Upper lobe of left lung (tissue), 6 donors: ENCODE data around the gene DPF1. TPM values are rescaled to one million over a fixed set of nuclear protein-coding genes. Genes with fewer than 3 reads are reported as not detected.

ENCODE experiments used
- ATAC-seq, 2 donors: fragments of 200-7000 bp; cut with Tn5 transposase; one replicate each; pipeline ENCODE4 v1.9.1; 2022; ENCODE audit warnings: mild to moderate bottlenecking in 2 of 2, moderate library complexity in 2 of 2; ENCODE audit not compliant: low FRiP score in 2 of 2
- DNase-seq, 2 donors: peaks; one replicate each; pipeline ENCODE4 v3.0.0-alpha.2; 2019 to 2020
- H3K27ac ChIP-seq, 4 donors: fragments of 200-600 bp; sonication (generic); one replicate each; pipeline ENCODE4 v1.5.1; 2016 to 2019
- H3K27me3 ChIP-seq, 4 donors: fragments of 200-600 bp; sonication (generic); one replicate each; pipeline ENCODE4 v1.5.1; 2017 to 2019
- H3K36me3 ChIP-seq, 4 donors: fragments of 200-600 bp; sonication (generic); one replicate each; pipeline ENCODE4 v1.5.1; 2016 to 2019
- H3K4me1 ChIP-seq, 4 donors: fragments of 200-600 bp; sonication (generic); one replicate each; pipeline ENCODE4 v1.5.1; 2018 to 2019
- H3K4me3 ChIP-seq, 4 donors: fragments of 200-600 bp; sonication (generic); one replicate each; pipeline ENCODE4 v1.5.1; 2017 to 2019; ENCODE audit warnings: mild to moderate bottlenecking in 2 of 4, moderate library complexity in 1 of 4
- H3K9me3 ChIP-seq, 4 donors: fragments of 200-600 bp; sonication (generic); one replicate each; pipeline ENCODE4 v1.5.1; 2018 to 2019
- CTCF ChIP-seq, 6 experiments: fragments of 450-650 bp in 4 of 6; fragments of 200-600 bp in 2 of 6; sonication (generic) in 2 of 6; IDR thresholded peaks; one replicate each; pipeline ENCODE4 v1.5.1; 2016 to 2019; ENCODE audit warnings: antibody characterized with exemption in 6 of 6
- EP300 ChIP-seq, 4 donors: sonication (generic); formaldehyde crosslinking; IDR thresholded peaks; one replicate each; pipeline ENCODE4 v1.5.1; 2017; ENCODE audit warnings: antibody characterized with exemption in 4 of 4, control low read depth in 2 of 4
- POLR2A ChIP-seq, 4 donors: fragments of 450-650 bp; IDR thresholded peaks; one replicate each; pipeline ENCODE4 v1.5.1; 2016 to 2017; ENCODE audit warnings: antibody characterized with exemption in 4 of 4, mild to moderate bottlenecking in 2 of 4
- POLR2AphosphoS5 ChIP-seq, 2 donors: sonication (generic); formaldehyde crosslinking; IDR thresholded peaks; one replicate each; pipeline ENCODE4 v1.5.1; 2017; ENCODE audit warnings: antibody characterized with exemption in 2 of 2
- WGBS, 2 donors: methylation state at CpG; one replicate each; pipeline ENCODE4 v1.1.5; 2017 to 2018; 5-methylcytosine and 5-hydroxymethylcytosine counted together
- total RNA-seq, 6 donors: library from RNA; depleted of rRNA in 4 of 6; stranded (reverse); fragments of >200 nt in 4 of 6; gene quantifications; one replicate each; pipeline versions ENCODE4 v1.1.0 to v1.2.1, GENCODE V29; 2016 to 2021
- donor health status: DM: no; HTN: no; CAD: no; lungs with moderate emphysema.
- donor health status: DM: no; HTN: yes; CAD: no; lungs with severe emphysema.

Gene DPF1
- total RNA-seq, 6 donors from 2014 or later = 0.40 to 0.46 TPM; not detected in 4

GRCh38 chr19:38267761-38268483, 43.9 kb upstream of the DPF1 start:
- Histone ChIP-seq H3K4me1 (peaks cover 16 to 59% (median 32%) of the 10 kb centered on the region in 4 donors), H3K4me3 (peak overlapping the region in 1 of 4 donors; percentile 76)

DNA sequence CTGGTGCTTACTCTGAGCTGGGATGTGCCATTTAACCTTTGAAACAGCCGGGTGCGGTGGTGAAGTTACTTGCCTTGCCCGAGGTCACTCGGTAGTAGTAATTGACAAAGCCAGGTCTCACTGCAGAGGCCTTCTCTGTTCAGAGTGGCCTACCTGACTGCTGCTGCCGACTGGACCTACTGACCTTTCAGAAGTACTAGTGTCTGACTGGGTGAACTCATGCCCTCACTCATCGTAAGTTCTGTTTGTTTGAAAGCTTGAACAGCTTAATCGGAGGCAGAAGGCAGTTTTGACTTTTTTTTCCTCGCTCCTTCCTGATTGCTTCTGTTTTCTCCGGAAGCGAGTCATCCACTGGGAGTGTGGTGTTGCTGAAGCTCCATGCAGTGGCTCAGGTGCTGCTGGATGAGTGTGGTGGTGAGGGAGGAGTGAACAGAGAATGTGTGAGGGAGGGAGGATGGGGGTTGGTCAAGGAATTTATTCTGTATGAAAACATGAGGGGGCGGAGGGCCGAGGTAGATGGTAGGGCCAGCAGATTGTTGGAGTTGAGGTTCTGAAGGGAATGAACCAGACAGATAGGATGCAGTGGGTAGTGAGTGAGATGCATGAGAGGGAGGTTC, 43.1 kb upstream of the DPF1 start:
- H3K4me1 ChIP-seq = peaks cover 16 to 59% (median 32%) of the 10 kb centered on the region in 4 donors
- ATAC-seq = no peak
- peak in 1 of 2 donors; percentile 38 for TF ChIP-seq POLR2AphosphoS5 (IDR thresholded peaks at IDR 0.05)
- TF ChIP-seq CTCF (IDR thresholded peaks at IDR 0.05) = no peak
- DNase-seq = no peak
- peak overlapping the region; percentile 72 to 97 (median 93) for H3K27ac ChIP-seq
- 46 to 65% methylated on average over 11 to 12 of the region's 12 CpGs for WGBS, 2 donors
- peak overlapping the region in 3 of 4 donors; percentile 3 to 78 (median 76) for H3K4me3 ChIP-seq
- no peaks in the 10 kb centered on the region for H3K36me3 ChIP-seq
- no peaks in the 10 kb centered on the region for H3K27me3 ChIP-seq
- no peaks in the 10 kb centered on the region for H3K9me3 ChIP-seq

More at GRCh38 chr19:38267761-38268483, 43.9 kb upstream of the DPF1 start:
- H3K9me3 ChIP-seq = no peaks in the 10 kb centered on the region
- TF ChIP-seq CTCF (IDR thresholded peaks at IDR 0.05) = no peak
- TF ChIP-seq POLR2A (IDR thresholded peaks at IDR 0.05) = no peak
- no peak for TF ChIP-seq EP300 (IDR thresholded peaks at IDR 0.05)
- TF ChIP-seq POLR2AphosphoS5 (IDR thresholded peaks at IDR 0.05) = no peak
- ATAC-seq (no peak), DNase-seq (peak in 1 of 2 donors; percentile 79)
- no peaks in the 10 kb centered on the region for H3K27me3 ChIP-seq
- peak overlapping the region; percentile 72 to 97 (median 93) for H3K27ac ChIP-seq
- 54 to 58% methylated on average over 12 of the region's 12 CpGs for WGBS, 2 donors
- no peaks in the 10 kb centered on the region for H3K36me3 ChIP-seq

DNA sequence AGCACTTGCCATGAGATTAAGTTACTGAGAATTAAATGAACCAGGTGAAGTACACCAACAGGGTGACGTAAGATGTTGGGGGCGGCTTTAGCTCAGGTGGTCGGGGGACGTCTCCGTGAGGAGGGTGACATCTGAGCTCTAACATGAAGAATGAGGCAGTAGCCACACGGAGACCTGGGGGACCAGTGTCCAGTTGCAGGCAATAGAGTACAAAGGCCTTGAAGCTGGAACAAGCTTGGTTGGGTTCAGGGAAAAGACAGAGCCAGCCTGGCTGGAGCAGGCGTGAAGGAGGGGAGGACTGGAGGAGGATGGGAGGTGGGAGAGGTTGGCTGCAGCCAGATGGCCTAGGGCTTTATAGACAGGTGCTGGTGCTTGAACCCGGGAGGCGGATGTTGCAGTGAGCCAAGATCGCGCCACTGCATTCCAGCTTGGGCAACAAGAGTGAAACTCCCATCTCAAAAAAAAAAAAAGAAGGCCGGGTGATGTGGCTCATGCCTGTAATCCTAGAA, 42.0 kb upstream of the DPF1 start:
- Histone ChIP-seq H3K27ac (peak overlapping the region; percentile 91 to 97 (median 96)), H3K9me3 (no peaks in the 10 kb centered on the region), H3K36me3 (no peaks in the 10 kb centered on the region), H3K4me1 (peaks cover 16 to 54% (median 32%) of the 10 kb centered on the region in 4 donors), H3K27me3 (no peaks in the 10 kb centered on the region), H3K4me3 (peak overlapping the region in 3 of 4 donors; percentile 68 to 78 (median 76))
- ATAC-seq (no peak), DNase-seq (peak in 1 of 2 donors; percentile 63)
- 56 to 74% methylated on average over 12 of the region's 12 CpGs for WGBS, 2 donors
- no peak for TF ChIP-seq CTCF (IDR thresholded peaks at IDR 0.05)
- TF ChIP-seq POLR2AphosphoS5 (IDR thresholded peaks at IDR 0.05) = no peak
- TF ChIP-seq EP300 (IDR thresholded peaks at IDR 0.05) = no peak
- no peak for TF ChIP-seq POLR2A (IDR thresholded peaks at IDR 0.05)

DNA sequence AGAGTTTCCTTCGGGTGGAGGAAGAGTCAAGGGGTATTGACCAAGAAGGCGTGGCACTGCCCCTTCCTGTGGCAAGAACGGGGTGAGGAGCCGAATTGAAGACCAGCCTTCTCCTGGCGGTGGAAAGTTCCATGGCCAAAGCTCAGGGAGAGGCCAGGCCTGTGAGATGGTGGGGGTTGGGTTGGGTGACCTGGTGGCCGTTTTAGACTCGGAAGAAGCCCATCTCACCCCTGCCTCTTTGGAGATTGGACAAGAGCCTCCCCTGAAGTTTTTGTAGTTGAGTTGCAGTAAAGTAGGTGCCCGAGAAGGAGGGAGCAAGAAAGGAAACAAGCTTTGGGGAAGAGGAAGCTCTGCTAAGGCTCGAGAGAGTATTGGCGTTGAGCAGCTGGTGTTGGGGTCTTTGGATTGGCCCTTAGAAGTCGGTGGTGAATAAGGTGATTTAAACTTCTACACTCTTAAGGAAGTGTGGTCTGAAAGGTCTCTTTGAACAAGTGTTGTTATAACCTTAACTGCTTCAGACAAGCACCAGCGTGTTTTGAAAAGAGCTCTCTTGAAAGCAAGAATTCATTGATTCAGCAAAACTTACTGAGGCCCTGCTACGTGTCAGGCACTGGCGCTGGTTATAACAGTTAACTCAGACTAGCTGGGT, 41.3 kb upstream of the DPF1 start:
- peak in 1 of 2 donors; percentile 77 for DNase-seq
- no peaks in the 10 kb centered on the region for H3K27me3 ChIP-seq
- ATAC-seq = peak; percentile 3 to 44
- TF ChIP-seq POLR2AphosphoS5 (IDR thresholded peaks at IDR 0.05) (peak; percentile 19), CTCF (IDR thresholded peaks at IDR 0.05) (peak in 1 of 6 experiments; percentile 8), POLR2A (IDR thresholded peaks at IDR 0.05) (no peak), EP300 (IDR thresholded peaks at IDR 0.05) (no peak)
- peak overlapping the region; percentile 91 to 97 (median 96) for H3K27ac ChIP-seq
- no peaks in the 10 kb centered on the region for H3K36me3 ChIP-seq
- H3K4me1 ChIP-seq = peaks cover 16 to 48% (median 31%) of the 10 kb centered on the region in 4 donors
- no peaks in the 10 kb centered on the region for H3K9me3 ChIP-seq
- WGBS, 2 donors = 32 to 40% methylated on average over 14 of the region's 14 CpGs
- peak overlapping the region; percentile 52 to 78 (median 72) for H3K4me3 ChIP-seq
